Upper lobe of left lung (tissue), 6 donors: Measurements from ENCODE around the gene TBC1D19. TPM values are rescaled to one million over a fixed set of nuclear protein-coding genes. Genes with fewer than 3 reads are reported as not detected.

Experiments
- ATAC-seq, 2 donors: fragments of 200-7000 bp; cut with Tn5 transposase; one replicate each; pipeline ENCODE4 v1.9.1; 2022; ENCODE audit warnings: mild to moderate bottlenecking in 2 of 2, moderate library complexity in 2 of 2; ENCODE audit not compliant: low FRiP score in 2 of 2
- DNase-seq, 2 donors: peaks; one replicate each; pipeline ENCODE4 v3.0.0-alpha.2; 2019 to 2020
- H3K27ac ChIP-seq, 4 donors: fragments of 200-600 bp; sonication (generic); one replicate each; pipeline ENCODE4 v1.5.1; 2016 to 2019
- H3K27me3 ChIP-seq, 4 donors: fragments of 200-600 bp; sonication (generic); one replicate each; pipeline ENCODE4 v1.5.1; 2017 to 2019
- H3K36me3 ChIP-seq, 4 donors: fragments of 200-600 bp; sonication (generic); one replicate each; pipeline ENCODE4 v1.5.1; 2016 to 2019
- H3K4me1 ChIP-seq, 4 donors: fragments of 200-600 bp; sonication (generic); one replicate each; pipeline ENCODE4 v1.5.1; 2018 to 2019
- H3K4me3 ChIP-seq, 4 donors: fragments of 200-600 bp; sonication (generic); one replicate each; pipeline ENCODE4 v1.5.1; 2017 to 2019; ENCODE audit warnings: mild to moderate bottlenecking in 2 of 4, moderate library complexity in 1 of 4
- H3K9me3 ChIP-seq, 4 donors: fragments of 200-600 bp; sonication (generic); one replicate each; pipeline ENCODE4 v1.5.1; 2018 to 2019
- CTCF ChIP-seq, 6 experiments: fragments of 450-650 bp in 4 of 6; fragments of 200-600 bp in 2 of 6; sonication (generic) in 2 of 6; IDR thresholded peaks; one replicate each; pipeline ENCODE4 v1.5.1; 2016 to 2019; ENCODE audit warnings: antibody characterized with exemption in 6 of 6
- EP300 ChIP-seq, 4 donors: sonication (generic); formaldehyde crosslinking; IDR thresholded peaks; one replicate each; pipeline ENCODE4 v1.5.1; 2017; ENCODE audit warnings: antibody characterized with exemption in 4 of 4, control low read depth in 2 of 4
- POLR2A ChIP-seq, 4 donors: fragments of 450-650 bp; IDR thresholded peaks; one replicate each; pipeline ENCODE4 v1.5.1; 2016 to 2017; ENCODE audit warnings: antibody characterized with exemption in 4 of 4, mild to moderate bottlenecking in 2 of 4
- POLR2AphosphoS5 ChIP-seq, 2 donors: sonication (generic); formaldehyde crosslinking; IDR thresholded peaks; one replicate each; pipeline ENCODE4 v1.5.1; 2017; ENCODE audit warnings: antibody characterized with exemption in 2 of 2
- WGBS, 2 donors: methylation state at CpG; one replicate each; pipeline ENCODE4 v1.1.5; 2017 to 2018; 5-methylcytosine and 5-hydroxymethylcytosine counted together
- total RNA-seq, 6 donors: library from RNA; depleted of rRNA in 4 of 6; stranded (reverse); fragments of >200 nt in 4 of 6; gene quantifications; one replicate each; pipeline versions ENCODE4 v1.1.0 to v1.2.1, GENCODE V29; 2016 to 2021
- donor health status: DM: no; HTN: no; CAD: no; lungs with moderate emphysema.
- donor health status: DM: no; HTN: yes; CAD: no; lungs with severe emphysema.

Gene TBC1D19
- total RNA-seq, 6 donors from 2014 or later: 6.8 to 35.6 (median 11.8) TPM

GRCh38 chr4:26609868-26610267 is 26.0 kb downstream of the TBC1D19 start:
- Histone ChIP-seq H3K27ac (no peak overlapping the region), H3K4me3 (no peak overlapping the region), H3K4me1 (peaks cover 0 to 7% (median 3%) of the 10 kb centered on the region in 4 donors), H3K27me3 (no peaks in the 10 kb centered on the region), H3K9me3 (no peaks in the 10 kb centered on the region), H3K36me3 (no peaks in the 10 kb centered on the region)
- ATAC-seq: no peak
- TF ChIP-seq POLR2A (IDR thresholded peaks at IDR 0.05) (no peak), POLR2AphosphoS5 (IDR thresholded peaks at IDR 0.05) (no peak), CTCF (IDR thresholded peaks at IDR 0.05) (no peak), EP300 (IDR thresholded peaks at IDR 0.05) (no peak)
- no peak for DNase-seq
- 98 to 100% methylated on average over 2 of the region's 2 CpGs for WGBS, 2 donors

- no peak overlapping the region for H3K4me3 ChIP-seq
- H3K27me3 ChIP-seq: no peaks in the 10 kb centered on the region
- TF ChIP-seq CTCF (IDR thresholded peaks at IDR 0.05): no peak
- TF ChIP-seq EP300 (IDR thresholded peaks at IDR 0.05): no peak
- TF ChIP-seq POLR2AphosphoS5 (IDR thresholded peaks at IDR 0.05): no peak
- TF ChIP-seq POLR2A (IDR thresholded peaks at IDR 0.05): no peak
- no peak for ATAC-seq
- DNase-seq: no peak
- no peaks in the 10 kb centered on the region for H3K36me3 ChIP-seq
- H3K27ac ChIP-seq: no peak overlapping the region
- peaks cover 0 to 7% (median 3%) of the 10 kb centered on the region in 4 donors for H3K4me1 ChIP-seq
- H3K9me3 ChIP-seq: no peaks in the 10 kb centered on the region
These were observed 27.5 kb downstream of the TBC1D19 start for GRCh38 chr4:26611372-26611771.

GRCh38 chr4:26611885-26612284 is 28.0 kb downstream of the TBC1D19 start:
- H3K4me1 ChIP-seq: peaks cover 0 to 7% (median 3%) of the 10 kb centered on the region in 4 donors
- no peak for TF ChIP-seq POLR2A (IDR thresholded peaks at IDR 0.05)
- no peak for TF ChIP-seq CTCF (IDR thresholded peaks at IDR 0.05)
- no peak for TF ChIP-seq EP300 (IDR thresholded peaks at IDR 0.05)
- TF ChIP-seq POLR2AphosphoS5 (IDR thresholded peaks at IDR 0.05): no peak
- H3K9me3 ChIP-seq: no peaks in the 10 kb centered on the region
- H3K27ac ChIP-seq: no peak overlapping the region
- DNase-seq: no peak
- H3K4me3 ChIP-seq: no peak overlapping the region
- H3K36me3 ChIP-seq: no peaks in the 10 kb centered on the region
- ATAC-seq: no peak
- H3K27me3 ChIP-seq: no peaks in the 10 kb centered on the region
- WGBS, 2 donors: 57 to 72% methylated on average over 1 of the region's 1 CpG

GRCh38 chr4:26613237-26613636 is 29.4 kb downstream of the TBC1D19 start:
- Histone ChIP-seq H3K27ac (no peak overlapping the region), H3K9me3 (no peaks in the 10 kb centered on the region), H3K27me3 (no peaks in the 10 kb centered on the region), H3K4me3 (no peak overlapping the region), H3K4me1 (peaks cover 0 to 7% (median 3%) of the 10 kb centered on the region in 4 donors), H3K36me3 (no peaks in the 10 kb centered on the region)
- no peak for DNase-seq
- TF ChIP-seq POLR2AphosphoS5 (IDR thresholded peaks at IDR 0.05): no peak
- TF ChIP-seq POLR2A (IDR thresholded peaks at IDR 0.05): no peak
- no peak for TF ChIP-seq EP300 (IDR thresholded peaks at IDR 0.05)
- no peak for TF ChIP-seq CTCF (IDR thresholded peaks at IDR 0.05)
- 74% methylated on average over 1 of the region's 1 CpG for WGBS, 2 donors
- no peak for ATAC-seq

- no peak for TF ChIP-seq EP300 (IDR thresholded peaks at IDR 0.05)
- TF ChIP-seq CTCF (IDR thresholded peaks at IDR 0.05): no peak
- TF ChIP-seq POLR2AphosphoS5 (IDR thresholded peaks at IDR 0.05): no peak
- TF ChIP-seq POLR2A (IDR thresholded peaks at IDR 0.05): no peak
- DNase-seq: no peak
- Histone ChIP-seq H3K9me3 (no peaks in the 10 kb centered on the region), H3K36me3 (no peaks in the 10 kb centered on the region), H3K27ac (no peak overlapping the region), H3K27me3 (no peaks in the 10 kb centered on the region), H3K4me1 (peaks cover 0 to 6% (median 2%) of the 10 kb centered on the region in 4 donors), H3K4me3 (no peak overlapping the region)
- 88 to 93% methylated on average over 3 of the region's 3 CpGs for WGBS, 2 donors
- no peak for ATAC-seq
These were observed 29.9 kb downstream of the TBC1D19 start for GRCh38 chr4:26613735-26614134.
